Smooth muscle cell (in vitro differentiated cells): ENCODE results near the gene ZBTB32. TPM values are rescaled to one million over a fixed set of nuclear protein-coding genes. Genes with fewer than 3 reads are reported as not detected.

Experiments
- DNase-seq: peaks from one replicate; lab custom pipeline; 2025; ENCODE audit not compliant: unreplicated experiment; lab: John Stamatoyannopoulos, UW
- H2AFZ ChIP-seq: fragments of 200-600 bp; sonication (generic); 2 replicates; pipeline ENCODE4 v1.6.0; 2016; ENCODE audit warnings: antibody characterized with exemption, low read depth, mild to moderate bottlenecking
- H3F3A ChIP-seq: fragments of 200-600 bp; sonication (generic); 2 replicates; pipeline ENCODE4 v1.6.0; 2017; ENCODE audit warnings: antibody characterized with exemption, low read depth
- H3K27ac ChIP-seq: fragments of 200-600 bp; sonication (generic); 2 replicates; pipeline ENCODE4 v1.5.1; 2016; ENCODE audit warnings: low read depth, mild to moderate bottlenecking
- H3K27me3 ChIP-seq: fragments of 200-600 bp; sonication (generic); 2 replicates; pipeline ENCODE4 v1.6.1; 2016; ENCODE audit warnings: low read depth, mild to moderate bottlenecking
- H3K36me3 ChIP-seq: fragments of 200-600 bp; sonication (generic); 2 replicates; pipeline ENCODE4 v1.5.1; 2016; ENCODE audit warnings: low read depth
- H3K4me1 ChIP-seq: fragments of 200-600 bp; sonication (generic); 2 replicates; pipeline ENCODE4 v1.5.1; 2016; ENCODE audit warnings: low read depth
- H3K4me2 ChIP-seq: fragments of 200-600 bp; sonication (generic); 2 replicates; pipeline ENCODE4 v1.6.0; 2016; ENCODE audit warnings: mild to moderate bottlenecking
- H3K4me3 ChIP-seq: fragments of 200-600 bp; sonication (generic); 2 replicates; pipeline ENCODE4 v1.5.1; 2016; ENCODE audit warnings: mild to moderate bottlenecking
- H3K79me2 ChIP-seq: fragments of 200-600 bp; sonication (generic); 2 replicates; pipeline ENCODE4 v1.6.0; 2016; ENCODE audit warnings: low read depth, mild to moderate bottlenecking
- H3K9ac ChIP-seq: fragments of 200-600 bp; sonication (generic); 2 replicates; pipeline ENCODE4 v1.6.0; 2016; ENCODE audit warnings: low read depth
- H3K9me3 ChIP-seq: fragments of 200-600 bp; sonication (generic); replicated peaks from 2 replicates; pipeline ENCODE4 v1.5.1; 2016; ENCODE audit warnings: low read depth
- H4K20me1 ChIP-seq: fragments of 200-600 bp; sonication (generic); 2 replicates; pipeline ENCODE4 v1.6.0; 2016; ENCODE audit warnings: low read depth
- WGBS: methylation state at CpG from one replicate; pipeline ENCODE4 v1.1.7; 2016; ENCODE audit warnings: low lambda C conversion rate; 5-methylcytosine and 5-hydroxymethylcytosine counted together
- polyA plus RNA-seq: library from polyadenylated mRNA; unstranded; fragments of >200 nt; fragmentation: Nextera tagmentation; extraction: Ambion mirVana; gene quantifications from 2 replicates; pipeline ENCODE4 v1.2.1, GENCODE V29; 2016
- total RNA-seq: library from RNA; depleted of rRNA; stranded (reverse); fragments of >200 nt; gene quantifications from 2 replicates; pipeline ENCODE4 v1.2.3, GENCODE V29; 2014
- TF ChIP-seq, protein P1 (sequence below): fragments of 200-600 bp; sonication (generic); IDR thresholded peaks from 2 replicates; pipeline ENCODE4 v1.5.1; 2017; ENCODE audit warnings: borderline replicate concordance, mild to moderate bottlenecking, antibody characterized with exemption; ENCODE audit not compliant: insufficient read depth, poor library complexity, severe bottlenecking

ZBTB32 gene
- total and polyA plus RNA-seq, 2 experiments from 2014 or later: 1.3 TPM; not detected in 1

DNA sequence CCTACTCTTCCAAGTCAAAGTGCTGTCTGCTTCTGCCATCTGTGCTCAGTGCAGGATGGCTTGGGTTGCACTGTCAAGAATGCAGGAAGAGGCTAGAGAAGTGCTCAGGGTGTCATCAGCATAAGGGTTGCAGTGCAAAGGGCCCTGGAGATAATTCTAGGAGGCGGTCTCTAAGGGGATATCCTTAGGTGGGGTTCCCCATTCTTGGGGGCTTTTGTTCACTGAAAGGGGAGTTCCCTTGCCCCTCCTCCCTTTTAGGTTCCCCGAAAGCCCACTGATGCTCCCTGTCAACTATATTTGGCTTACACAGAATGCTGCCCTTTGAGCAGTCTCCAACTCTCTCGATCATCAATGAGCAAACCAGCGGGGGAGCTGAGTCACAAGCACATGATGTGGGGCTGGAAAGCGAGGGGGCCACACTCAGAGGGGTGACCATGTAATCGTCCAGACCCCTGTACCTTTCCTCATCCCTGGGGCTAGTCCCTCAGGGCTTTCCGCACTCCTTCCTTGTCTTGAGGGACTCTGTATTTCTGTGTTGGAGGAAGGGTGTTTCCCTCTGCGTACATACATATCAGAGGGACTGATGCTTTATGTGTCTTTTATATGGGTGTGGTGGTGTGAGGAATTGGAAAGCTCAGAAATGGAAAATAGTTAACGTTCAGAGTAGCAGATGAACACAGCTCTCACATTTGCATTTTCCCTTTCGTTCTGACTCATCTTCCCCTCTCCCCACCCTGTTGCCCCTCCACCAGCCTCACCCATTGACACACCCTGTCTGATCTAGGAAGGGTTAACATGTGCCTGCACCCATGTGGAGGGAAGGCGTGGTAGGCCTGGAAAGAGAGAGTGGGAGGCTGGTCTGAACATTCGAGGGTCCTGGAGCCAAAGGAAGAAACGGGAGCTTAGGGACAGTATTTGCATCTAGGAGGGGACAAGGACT is 6.7 kb downstream of the ZBTB32 start:
- Histone ChIP-seq H3K4me2 (no peak overlapping the region), H3K36me3 (no peaks in the 10 kb centered on the region), H3K9me3 (no peaks in the 10 kb centered on the region), H3K4me1 (peaks cover 4% of the 10 kb centered on the region), H3K27me3 (no peaks in the 10 kb centered on the region), H3K27ac (no peak overlapping the region), H3K79me2 (no peaks in the 10 kb centered on the region), H3K9ac (no peak overlapping the region), H2AFZ (no peak overlapping the region), H3K4me3 (no peak overlapping the region), H3F3A (no peaks in the 10 kb centered on the region), H4K20me1 (no peaks in the 10 kb centered on the region)
- TF ChIP-seq, protein P1, sequence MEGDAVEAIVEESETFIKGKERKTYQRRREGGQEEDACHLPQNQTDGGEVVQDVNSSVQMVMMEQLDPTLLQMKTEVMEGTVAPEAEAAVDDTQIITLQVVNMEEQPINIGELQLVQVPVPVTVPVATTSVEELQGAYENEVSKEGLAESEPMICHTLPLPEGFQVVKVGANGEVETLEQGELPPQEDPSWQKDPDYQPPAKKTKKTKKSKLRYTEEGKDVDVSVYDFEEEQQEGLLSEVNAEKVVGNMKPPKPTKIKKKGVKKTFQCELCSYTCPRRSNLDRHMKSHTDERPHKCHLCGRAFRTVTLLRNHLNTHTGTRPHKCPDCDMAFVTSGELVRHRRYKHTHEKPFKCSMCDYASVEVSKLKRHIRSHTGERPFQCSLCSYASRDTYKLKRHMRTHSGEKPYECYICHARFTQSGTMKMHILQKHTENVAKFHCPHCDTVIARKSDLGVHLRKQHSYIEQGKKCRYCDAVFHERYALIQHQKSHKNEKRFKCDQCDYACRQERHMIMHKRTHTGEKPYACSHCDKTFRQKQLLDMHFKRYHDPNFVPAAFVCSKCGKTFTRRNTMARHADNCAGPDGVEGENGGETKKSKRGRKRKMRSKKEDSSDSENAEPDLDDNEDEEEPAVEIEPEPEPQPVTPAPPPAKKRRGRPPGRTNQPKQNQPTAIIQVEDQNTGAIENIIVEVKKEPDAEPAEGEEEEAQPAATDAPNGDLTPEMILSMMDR: no peak
- 76% methylated on average over 13 of the region's 13 CpGs for WGBS
- no peak for DNase-seq

GRCh38 chr19:35712567-35713505 is 8.5 kb downstream of the ZBTB32 start:
- Histone ChIP-seq H3K79me2 (no peaks in the 10 kb centered on the region), H2AFZ (no peak overlapping the region), H3K36me3 (no peaks in the 10 kb centered on the region), H3K4me2 (no peak overlapping the region), H3K9me3 (no peaks in the 10 kb centered on the region), H3K4me3 (no peak overlapping the region), H3K27ac (no peak overlapping the region), H3K9ac (no peak overlapping the region), H3K4me1 (peaks cover 6% of the 10 kb centered on the region), H3F3A (no peaks in the 10 kb centered on the region), H3K27me3 (no peaks in the 10 kb centered on the region), H4K20me1 (no peaks in the 10 kb centered on the region)
- 89% methylated on average over 11 of the region's 11 CpGs for whole genome bisulfite sequencing
- TF ChIP-seq, protein P1: no peak
- no peak for DNase-seq

DNA sequence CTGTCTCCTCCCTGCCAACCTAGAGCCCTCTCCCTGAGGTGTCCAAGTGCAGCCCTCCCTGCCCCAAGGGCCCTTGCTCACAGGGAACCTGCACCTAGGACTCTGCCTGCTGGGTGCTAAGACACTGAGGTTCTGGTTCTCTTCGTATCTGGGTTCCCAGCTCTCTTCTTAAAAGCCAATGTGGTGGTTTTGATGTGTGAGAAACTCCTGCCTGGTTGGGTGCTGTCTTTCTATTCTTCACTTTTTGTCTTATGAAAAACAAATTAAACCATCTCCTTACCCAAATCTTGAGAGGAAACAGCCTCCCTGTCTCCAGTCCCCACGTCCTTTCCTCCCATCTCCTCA is 9.1 kb downstream of the ZBTB32 start:
- TF ChIP-seq, protein P1: no peak
- Histone ChIP-seq H3K27me3 (no peaks in the 10 kb centered on the region), H4K20me1 (peaks cover 2% of the 10 kb centered on the region), H3K79me2 (peaks cover 3% of the 10 kb centered on the region), H3K9ac (no peak overlapping the region), H3K4me3 (no peak overlapping the region), H3F3A (no peaks in the 10 kb centered on the region), H3K4me1 (peaks cover 6% of the 10 kb centered on the region), H3K27ac (no peak overlapping the region), H2AFZ (no peak overlapping the region), H3K9me3 (no peaks in the 10 kb centered on the region), H3K4me2 (no peak overlapping the region), H3K36me3 (no peaks in the 10 kb centered on the region)
- 83% methylated on average over 2 of the region's 2 CpGs for WGBS
- no peak for DNase-seq
